ENCODE results near the gene IFT22.
"Not testable (repeated sequence)": the region's sequence is repeated elsewhere in the genome, so short reads cannot be mapped to it uniquely, and the experiment has no call there.

The IFT22 gene

DNA sequence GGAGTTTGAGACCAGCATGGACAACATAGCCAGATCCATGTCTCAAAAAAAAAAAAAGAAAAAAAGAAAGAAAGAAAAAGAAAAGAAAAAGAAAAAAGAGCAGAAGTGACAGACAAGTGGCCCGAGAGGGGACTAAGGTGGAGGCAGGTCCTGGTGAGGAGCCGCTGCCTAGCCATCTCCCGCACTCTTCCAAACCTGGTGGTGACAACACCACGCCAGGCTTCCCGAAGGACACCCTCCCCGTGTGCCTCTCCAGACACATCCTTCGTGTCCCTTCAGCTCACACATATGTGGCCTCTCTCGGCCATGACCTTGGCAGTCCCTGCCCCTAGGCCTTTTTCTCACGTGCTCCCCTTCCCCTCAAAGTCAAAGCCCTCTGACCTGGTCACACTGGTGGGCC, 36.4 kb downstream of the IFT22 start:
- Histone ChIP-seq H3K79me2 (ENCODE audit: insufficient read depth, low read length) (no peaks in the 10 kb centered on the region), H3K27me3 (ENCODE audit: insufficient read depth, low read length, poor library complexity) (no peaks in the 10 kb centered on the region), H2AFZ (ENCODE audit: low read depth, low read length) (no peak overlapping the region), H3K36me3 (ENCODE audit: insufficient read depth, low read length) (no peaks in the 10 kb centered on the region), H3K9me3 (ENCODE audit: insufficient read depth, low read length, severe bottlenecking) (no peaks in the 10 kb centered on the region), H3K27ac (ENCODE audit: low read length) (no peak overlapping the region), H4K20me1 (ENCODE audit: insufficient read depth, low read length) (no peaks in the 10 kb centered on the region), H3K4me3 (ENCODE audit: low read depth in 1 of 2, low read length in 2 of 2) (no peak overlapping the region), H3K9ac (ENCODE audit: low read depth, low read length) (no peak overlapping the region), H3K4me2 (ENCODE audit: insufficient read depth, low read length) (no peak overlapping the region), H3K4me1 (ENCODE audit: insufficient read depth, low read length) (peaks cover 22% of the 10 kb centered on the region)
- no peak for ATAC-seq (ENCODE audit: insufficient read depth, low read depth)
- DNase-seq, result no peak
- no peak for TF ChIP-seq EZH2 (IDR thresholded peaks at IDR 0.05; ENCODE audit: borderline replicate concordance, low read depth, low read length, severe bottlenecking)
- TF ChIP-seq, protein P1, sequence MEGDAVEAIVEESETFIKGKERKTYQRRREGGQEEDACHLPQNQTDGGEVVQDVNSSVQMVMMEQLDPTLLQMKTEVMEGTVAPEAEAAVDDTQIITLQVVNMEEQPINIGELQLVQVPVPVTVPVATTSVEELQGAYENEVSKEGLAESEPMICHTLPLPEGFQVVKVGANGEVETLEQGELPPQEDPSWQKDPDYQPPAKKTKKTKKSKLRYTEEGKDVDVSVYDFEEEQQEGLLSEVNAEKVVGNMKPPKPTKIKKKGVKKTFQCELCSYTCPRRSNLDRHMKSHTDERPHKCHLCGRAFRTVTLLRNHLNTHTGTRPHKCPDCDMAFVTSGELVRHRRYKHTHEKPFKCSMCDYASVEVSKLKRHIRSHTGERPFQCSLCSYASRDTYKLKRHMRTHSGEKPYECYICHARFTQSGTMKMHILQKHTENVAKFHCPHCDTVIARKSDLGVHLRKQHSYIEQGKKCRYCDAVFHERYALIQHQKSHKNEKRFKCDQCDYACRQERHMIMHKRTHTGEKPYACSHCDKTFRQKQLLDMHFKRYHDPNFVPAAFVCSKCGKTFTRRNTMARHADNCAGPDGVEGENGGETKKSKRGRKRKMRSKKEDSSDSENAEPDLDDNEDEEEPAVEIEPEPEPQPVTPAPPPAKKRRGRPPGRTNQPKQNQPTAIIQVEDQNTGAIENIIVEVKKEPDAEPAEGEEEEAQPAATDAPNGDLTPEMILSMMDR (IDR thresholded peaks at IDR 0.05; ENCODE audit: borderline replicate concordance, extremely low read depth, low read length, poor library complexity, severe bottlenecking), result no peak

DNA sequence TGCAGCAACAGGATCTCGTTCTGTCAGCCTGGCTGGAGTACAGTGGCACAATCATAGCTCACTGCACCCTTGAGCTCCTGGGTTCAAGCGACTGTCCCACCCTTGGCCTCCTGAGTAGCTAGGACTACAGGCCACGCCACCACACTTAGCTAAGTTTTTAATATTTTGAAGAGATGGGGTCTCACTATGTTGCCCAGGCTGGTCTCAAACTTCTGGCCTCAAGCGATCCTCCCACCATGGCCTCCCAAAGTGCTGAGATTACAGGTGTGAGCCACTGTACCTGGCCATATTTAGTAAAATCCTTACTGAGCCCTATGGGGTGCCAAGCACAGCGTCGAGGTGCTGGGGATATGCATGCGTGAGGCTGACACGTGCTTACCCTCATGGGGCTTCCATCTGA, 40.7 kb downstream of the IFT22 start:
- H3K9ac ChIP-seq (ENCODE audit: low read depth, low read length); H3K27ac ChIP-seq (ENCODE audit: low read length); H3K4me3 ChIP-seq (ENCODE audit: low read depth in 1 of 2, low read length in 2 of 2); H4K20me1 ChIP-seq (ENCODE audit: insufficient read depth, low read length); ATAC-seq (ENCODE audit: insufficient read depth, low read depth); DNase-seq; H3K79me2 ChIP-seq (ENCODE audit: insufficient read depth, low read length); H3K4me2 ChIP-seq (ENCODE audit: insufficient read depth, low read length); H3K36me3 ChIP-seq (ENCODE audit: insufficient read depth, low read length); H3K4me1 ChIP-seq (ENCODE audit: insufficient read depth, low read length); H3K27me3 ChIP-seq (ENCODE audit: insufficient read depth, low read length, poor library complexity); H2AFZ ChIP-seq (ENCODE audit: low read depth, low read length); H3K9me3 ChIP-seq (ENCODE audit: insufficient read depth, low read length, severe bottlenecking): not testable (repeated sequence)

DNA sequence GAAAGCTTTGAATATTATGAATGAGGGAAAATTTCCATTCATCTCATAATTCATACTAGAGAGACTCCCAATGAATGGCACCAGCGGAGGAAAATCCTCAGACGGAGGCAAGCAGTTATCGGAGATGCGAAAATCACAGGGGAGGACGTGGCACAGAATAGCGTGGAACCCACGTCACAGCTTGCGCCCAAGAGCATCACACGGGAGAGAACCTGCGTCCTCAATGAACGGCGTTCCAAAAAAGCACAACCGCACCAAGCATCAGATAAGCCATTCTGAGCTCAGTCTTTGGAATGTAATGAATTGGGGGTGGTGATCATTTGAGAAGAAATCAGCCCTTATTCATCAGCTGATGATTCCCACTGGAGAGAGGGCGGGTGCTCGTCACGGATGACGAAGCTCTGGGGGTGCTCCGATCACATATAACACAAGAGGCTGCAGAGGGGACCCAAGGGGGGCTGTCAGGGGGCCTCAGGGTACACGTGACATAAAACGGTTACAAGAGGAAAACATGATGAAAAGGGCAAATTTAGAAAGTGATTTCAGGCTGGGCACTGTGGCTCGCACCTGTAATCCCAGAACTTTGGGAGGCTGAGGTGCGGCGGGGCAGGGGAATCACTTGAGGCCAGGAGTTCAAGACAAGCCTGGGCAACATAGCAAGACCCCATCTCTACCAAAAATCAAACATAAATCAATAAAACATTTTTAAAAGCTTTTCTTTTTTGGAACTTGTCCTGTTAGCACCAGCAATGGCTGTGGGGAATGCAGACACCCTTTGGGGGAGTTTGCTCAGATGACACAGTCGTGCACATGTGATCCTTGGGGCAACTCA, 42.9 kb downstream of the IFT22 start:
- Histone ChIP-seq H3K4me3 (ENCODE audit: low read depth in 1 of 2, low read length in 2 of 2) (no peak overlapping the region), H3K9me3 (ENCODE audit: insufficient read depth, low read length, severe bottlenecking) (no peaks in the 10 kb centered on the region), H3K79me2 (ENCODE audit: insufficient read depth, low read length) (no peaks in the 10 kb centered on the region), H3K27me3 (ENCODE audit: insufficient read depth, low read length, poor library complexity) (no peaks in the 10 kb centered on the region), H3K4me2 (ENCODE audit: insufficient read depth, low read length) (no peak overlapping the region), H4K20me1 (ENCODE audit: insufficient read depth, low read length) (no peaks in the 10 kb centered on the region), H2AFZ (ENCODE audit: low read depth, low read length) (no peak overlapping the region), H3K36me3 (ENCODE audit: insufficient read depth, low read length) (no peaks in the 10 kb centered on the region), H3K4me1 (ENCODE audit: insufficient read depth, low read length) (peaks cover 6% of the 10 kb centered on the region), H3K27ac (ENCODE audit: low read length) (no peak overlapping the region), H3K9ac (ENCODE audit: low read depth, low read length) (no peak overlapping the region)
- no peak for DNase-seq
- ATAC-seq (ENCODE audit: insufficient read depth, low read depth), result no peak
- TF ChIP-seq, protein P1 (IDR thresholded peaks at IDR 0.05; ENCODE audit: borderline replicate concordance, extremely low read depth, low read length, poor library complexity, severe bottlenecking), result no peak

DNA sequence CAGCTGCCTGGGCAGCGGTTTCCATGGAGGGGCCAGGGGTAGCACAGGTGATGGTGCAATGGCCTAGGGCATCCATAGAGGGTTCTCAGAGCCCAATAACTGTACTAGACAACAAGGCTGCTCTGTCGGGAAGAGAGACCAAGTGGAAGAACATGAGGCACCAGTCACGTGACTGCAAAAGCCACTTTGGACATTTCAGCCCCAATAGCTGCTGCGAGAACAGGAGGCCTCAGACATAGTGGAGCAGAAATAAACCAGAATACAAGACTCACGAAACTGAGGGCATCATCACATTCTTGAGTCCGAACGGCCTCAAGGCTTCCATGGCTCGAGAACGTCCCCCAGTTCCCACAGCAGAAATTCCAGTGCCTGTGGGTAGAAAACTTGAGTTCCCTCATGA, 44.5 kb downstream of the IFT22 start:
- DNase-seq (no peak), ATAC-seq (ENCODE audit: insufficient read depth, low read depth) (no peak)
- Histone ChIP-seq H3K27me3 (ENCODE audit: insufficient read depth, low read length, poor library complexity) (no peaks in the 10 kb centered on the region), H2AFZ (ENCODE audit: low read depth, low read length) (no peak overlapping the region), H3K4me2 (ENCODE audit: insufficient read depth, low read length) (no peak overlapping the region), H3K9me3 (ENCODE audit: insufficient read depth, low read length, severe bottlenecking) (no peaks in the 10 kb centered on the region), H3K27ac (ENCODE audit: low read length) (no peak overlapping the region), H3K9ac (ENCODE audit: low read depth, low read length) (no peak overlapping the region), H3K4me3 (ENCODE audit: low read depth in 1 of 2, low read length in 2 of 2) (no peak overlapping the region), H3K36me3 (ENCODE audit: insufficient read depth, low read length) (no peaks in the 10 kb centered on the region), H4K20me1 (ENCODE audit: insufficient read depth, low read length) (no peaks in the 10 kb centered on the region), H3K79me2 (ENCODE audit: insufficient read depth, low read length) (no peaks in the 10 kb centered on the region), H3K4me1 (ENCODE audit: insufficient read depth, low read length) (no peaks in the 10 kb centered on the region)
- no peak for TF ChIP-seq EZH2 (IDR thresholded peaks at IDR 0.05; ENCODE audit: borderline replicate concordance, low read depth, low read length, severe bottlenecking)
- TF ChIP-seq, protein P1 (IDR thresholded peaks at IDR 0.05; ENCODE audit: borderline replicate concordance, extremely low read depth, low read length, poor library complexity, severe bottlenecking), result no peak

All from DND-41 (cell line).